RPMI7951 (cell line): Measurements from ENCODE around the gene PRPF6. TPM values are rescaled to one million over a fixed set of nuclear protein-coding genes. Genes with fewer than 3 reads are reported as not detected.

Experiments used
- DNase-seq: peaks from one replicate; pipeline ENCODE4 v3.0.0-alpha.2; 2012; ENCODE audit warnings: low read depth
- total RNA-seq: library from RNA; depleted of rRNA; stranded (reverse); fragments of >200 nt; shearing (Covaris generic); gene quantifications from 2 replicates; pipeline ENCODE4 v1.2.3, GENCODE V29; 2014; rRNA removed

PRPF6 gene
- total RNA-seq, 1 experiment from 2014 or later, result 68.4 TPM

DNA sequence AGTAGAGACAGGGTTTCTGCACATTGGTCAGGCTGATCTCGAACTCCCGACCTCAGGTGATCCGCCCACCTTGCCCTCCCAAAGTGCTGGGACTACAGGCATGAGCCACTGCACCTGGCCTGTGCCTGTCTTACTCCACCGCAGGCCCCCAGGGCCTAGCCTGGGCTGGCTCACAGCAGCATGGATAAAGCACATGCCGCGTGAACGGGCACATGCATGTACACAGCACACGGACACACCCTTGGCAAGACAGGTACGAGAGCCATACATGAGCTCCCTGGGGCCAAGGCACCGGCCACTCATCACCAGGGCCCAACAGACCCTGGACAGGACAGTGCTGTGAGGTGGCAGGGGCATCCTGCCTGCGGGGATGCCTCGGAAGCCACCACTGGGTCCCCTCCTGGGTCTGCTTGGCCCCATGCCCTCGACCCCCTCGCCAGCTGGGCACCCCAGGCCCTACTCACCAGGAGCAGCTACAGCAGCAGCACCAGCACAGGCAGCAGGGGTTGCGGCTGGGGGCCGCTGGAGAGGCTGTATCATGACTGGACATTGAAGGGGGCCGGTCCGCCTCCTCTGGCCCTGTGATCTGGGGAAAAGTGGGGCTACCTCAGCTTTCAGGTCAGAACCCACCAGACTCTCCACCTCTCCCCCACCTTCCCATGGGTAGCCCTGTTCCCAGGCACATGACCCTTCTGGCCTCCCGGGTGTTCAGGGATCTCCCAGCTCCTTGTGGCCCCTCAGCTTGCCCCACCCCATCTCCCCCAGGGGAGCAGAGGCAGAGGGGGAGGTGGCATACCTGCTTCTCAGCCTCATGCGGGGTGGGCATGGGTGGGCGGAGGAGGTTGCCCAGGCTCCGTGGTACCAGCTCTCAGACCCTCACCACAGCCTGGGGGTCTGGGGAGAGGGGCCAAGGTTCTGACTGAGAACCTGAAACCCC lies 95.4 kb downstream of the PRPF6 start:
- DNase-seq, result no peak

DNA sequence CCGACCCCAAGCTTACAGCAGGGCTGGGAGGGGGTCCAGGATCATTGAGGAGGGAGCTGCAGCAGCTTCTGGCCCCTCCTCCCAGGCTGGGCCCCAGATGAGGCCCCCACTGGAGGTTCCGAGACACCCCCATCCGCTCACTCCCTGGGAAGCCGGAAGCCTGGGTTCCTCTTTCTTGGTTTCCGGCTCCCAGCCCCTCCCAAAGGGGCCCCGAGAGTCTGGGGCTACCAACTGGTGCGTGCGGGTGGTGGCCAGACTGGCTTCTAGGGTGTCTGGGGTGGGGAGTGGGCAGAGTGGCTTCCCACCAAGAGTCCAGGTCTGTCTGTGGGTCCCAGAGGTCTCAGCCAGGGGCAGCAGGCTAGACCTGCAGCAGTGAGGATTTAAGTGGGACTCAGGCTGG lies 96.2 kb downstream of the PRPF6 start:
- no peak for DNase-seq

DNA sequence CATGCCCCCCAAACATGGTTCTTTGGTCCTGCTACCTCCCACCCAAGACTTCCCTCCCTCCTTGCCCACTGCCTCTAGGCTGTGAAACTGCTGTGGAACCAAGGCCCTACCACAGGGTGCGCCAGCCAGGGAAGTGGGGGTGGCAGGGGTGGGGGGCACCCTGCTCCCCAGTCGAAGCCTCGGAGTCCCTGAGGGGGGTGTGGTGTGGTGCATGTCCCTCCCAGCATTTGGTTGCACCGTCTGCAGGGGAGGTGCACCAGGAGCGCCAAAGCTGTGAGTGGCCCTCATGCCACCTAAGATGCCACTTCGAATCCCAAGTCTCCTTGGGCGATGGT lies 96.6 kb downstream of the PRPF6 start:
- DNase-seq, result no peak

DNA sequence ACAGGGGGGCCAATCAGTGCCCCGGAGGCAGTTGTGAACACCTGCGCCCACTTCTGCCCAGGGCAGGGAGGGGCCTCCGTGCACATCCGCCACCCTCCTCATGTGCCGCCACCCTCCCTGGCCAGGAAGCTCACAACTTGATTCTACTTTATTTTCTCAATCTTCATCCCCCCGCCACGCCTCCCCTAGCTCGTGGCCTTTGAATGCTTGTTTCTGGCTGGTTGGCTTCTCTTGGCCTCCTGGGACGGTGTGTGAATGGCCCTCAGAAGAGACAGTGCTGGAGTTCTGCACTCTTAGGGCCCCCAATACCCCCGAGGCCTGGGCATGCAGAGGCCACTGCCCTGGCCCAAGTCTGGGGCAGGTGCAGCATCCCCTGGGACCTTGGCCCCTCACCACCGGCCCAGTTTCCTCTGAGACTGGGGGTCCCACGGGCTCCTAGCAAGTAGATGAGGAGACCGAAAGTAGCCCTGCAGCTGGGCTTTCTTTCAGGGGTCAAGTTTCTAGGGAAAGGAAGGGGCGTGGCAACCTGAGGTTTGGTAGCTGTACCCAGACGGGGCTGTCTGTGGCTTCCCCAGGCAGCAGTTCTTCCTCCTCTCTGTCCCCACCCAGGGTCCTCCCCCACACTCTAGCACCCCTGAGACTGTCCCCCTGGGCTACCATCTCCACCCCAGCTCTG lies 97.1 kb downstream of the PRPF6 start:
- DNase-seq, result no peak

DNA sequence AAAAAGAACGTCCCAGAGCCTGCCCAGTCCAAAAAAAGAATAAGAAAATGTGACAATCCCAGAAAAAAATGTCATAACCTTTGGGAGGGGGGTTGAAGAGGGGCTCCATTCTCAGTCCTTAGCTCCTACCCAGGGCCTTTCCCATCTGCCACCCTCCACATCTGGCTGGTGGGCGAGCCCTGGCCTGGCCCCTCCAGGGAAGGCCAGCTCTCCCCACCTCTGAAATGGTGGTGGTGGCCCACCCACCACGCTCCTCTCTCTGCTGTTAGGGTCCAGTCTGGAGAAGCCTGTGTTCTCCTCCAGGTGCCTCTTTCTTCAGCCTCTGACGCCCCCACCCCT lies 98.0 kb downstream of the PRPF6 start:
- DNase-seq, result no peak

DNA sequence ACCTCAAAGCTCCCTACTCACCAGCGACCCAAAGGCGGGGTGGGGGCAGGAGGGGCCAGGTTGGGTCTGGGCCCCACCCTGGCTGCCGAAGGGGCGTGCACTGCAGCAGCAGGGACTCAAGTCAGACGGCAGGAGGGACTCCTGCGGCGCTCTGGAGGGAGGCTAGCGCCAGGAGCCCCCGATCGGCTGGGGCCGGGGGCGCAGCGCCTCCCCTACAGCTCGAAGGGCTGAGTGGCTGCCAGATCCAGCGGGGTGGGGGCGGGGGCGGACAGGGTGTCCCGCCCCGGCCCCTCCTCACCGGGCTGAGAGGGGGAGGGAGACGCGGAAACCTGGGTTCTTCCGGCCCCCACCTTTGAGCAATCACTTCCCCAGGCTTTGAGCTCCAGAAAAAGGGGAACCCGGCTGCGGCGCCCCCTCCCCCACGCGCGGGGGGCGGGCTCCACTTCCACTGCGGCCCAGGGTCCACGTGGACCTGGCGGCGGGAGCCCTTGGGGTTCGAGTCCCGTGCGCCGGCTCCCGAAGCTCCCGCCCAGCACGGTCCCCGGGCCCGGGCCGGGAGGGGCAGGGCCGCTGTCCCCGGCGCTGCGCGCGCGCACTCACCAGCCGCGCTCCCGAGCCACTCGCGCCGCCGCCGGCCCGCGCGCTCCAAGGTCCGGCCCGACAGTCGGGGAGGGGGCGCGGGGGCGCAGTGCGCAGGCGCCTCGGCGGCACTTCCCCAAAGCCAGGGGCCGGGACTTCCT lies 98.5 kb downstream of the PRPF6 start, which contains the start of gene RGS19:
Gene RGS19, minus strand, starts transcription at position 246 of the 740 bp plus-strand sequence. CDS start 2,632 bp downstream, outside the sequence.
- peak; percentile 74 for DNase-seq

DNA sequence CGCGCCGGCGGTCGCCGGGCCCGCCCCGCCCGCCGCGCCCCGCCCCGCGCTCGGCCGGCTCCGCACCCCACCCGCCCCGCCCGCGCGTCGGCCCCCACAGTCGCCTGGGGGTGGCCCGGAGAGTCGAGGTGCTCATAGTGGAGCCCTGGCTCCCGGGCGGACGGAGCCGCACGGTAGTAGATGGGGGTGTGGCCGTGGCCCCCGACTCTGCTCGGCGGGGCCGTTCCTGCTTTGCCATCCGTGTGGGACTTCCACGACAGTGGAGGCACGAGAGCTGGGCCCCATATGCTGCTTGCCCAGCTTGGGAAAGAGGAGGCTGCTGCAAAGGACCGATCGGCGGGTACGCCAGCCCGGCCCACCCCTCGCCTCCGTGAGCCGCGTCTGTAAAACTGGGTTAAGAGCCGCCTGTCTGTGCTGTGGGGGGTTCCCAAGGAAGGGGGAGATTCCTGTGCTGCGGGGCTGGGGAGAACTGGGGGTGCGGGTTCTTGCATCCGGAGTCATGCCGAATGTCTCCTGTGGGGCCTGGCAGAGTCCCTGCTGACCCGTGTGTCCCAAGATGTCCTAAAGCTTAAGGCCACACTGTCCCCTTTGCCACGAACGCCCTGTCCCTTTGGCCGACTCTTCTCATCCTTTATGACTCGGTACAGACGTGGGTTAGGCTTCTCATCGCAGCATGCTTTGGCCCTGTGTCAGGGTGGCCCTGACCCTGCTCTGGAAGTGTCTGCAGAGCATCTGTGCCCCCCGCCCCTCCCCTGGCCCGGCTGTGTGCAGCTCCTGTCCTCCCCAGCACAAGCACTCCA lies 99.3 kb downstream of the PRPF6 start, which contains the start of gene OPRL1:
Gene OPRL1, plus strand, starts transcription at position 70 of the 800 bp plus-strand sequence. CDS start 12,639 bp downstream, outside the sequence.
- no peak for DNase-seq

DNA sequence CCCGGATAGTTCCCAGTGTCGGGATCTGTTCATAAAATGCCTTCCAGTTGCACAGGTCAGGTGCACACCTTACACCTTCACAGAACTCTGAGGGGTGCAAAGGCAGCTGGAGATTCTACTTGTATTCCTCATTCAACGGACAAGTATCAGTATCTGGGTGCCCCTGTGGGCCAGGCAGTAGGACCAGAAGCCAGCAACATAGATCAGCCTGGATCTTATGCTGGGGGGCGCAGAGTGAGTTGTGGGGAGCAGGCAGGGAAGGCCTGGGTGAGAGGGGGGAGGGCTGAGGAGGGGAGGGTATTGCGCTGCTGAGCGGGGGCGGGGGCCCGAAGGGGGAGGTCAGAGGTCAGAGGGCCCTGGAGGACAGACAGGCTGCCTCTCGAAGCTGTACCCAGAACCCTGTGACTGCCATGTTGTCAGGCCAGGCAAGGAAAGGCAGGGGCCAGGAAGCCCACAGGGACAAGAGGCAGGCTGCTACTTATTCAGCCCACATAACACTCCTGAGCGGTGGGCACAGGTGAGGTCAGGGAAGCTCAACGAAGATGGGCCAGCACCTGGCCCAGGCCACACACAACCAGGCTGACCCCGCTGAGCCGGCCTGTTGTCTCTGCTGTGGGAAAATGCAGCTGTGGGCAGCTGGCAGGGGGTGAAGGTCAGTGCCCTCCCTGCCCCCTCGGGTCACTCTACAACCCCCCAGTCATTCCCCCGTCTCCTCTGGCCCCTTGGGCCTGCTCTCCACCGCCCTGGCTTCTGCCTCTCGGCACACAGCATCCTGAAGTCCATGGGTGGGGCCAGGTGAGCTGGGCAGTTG lies 100.1 kb downstream of the PRPF6 start:
- no peak for DNase-seq

DNA sequence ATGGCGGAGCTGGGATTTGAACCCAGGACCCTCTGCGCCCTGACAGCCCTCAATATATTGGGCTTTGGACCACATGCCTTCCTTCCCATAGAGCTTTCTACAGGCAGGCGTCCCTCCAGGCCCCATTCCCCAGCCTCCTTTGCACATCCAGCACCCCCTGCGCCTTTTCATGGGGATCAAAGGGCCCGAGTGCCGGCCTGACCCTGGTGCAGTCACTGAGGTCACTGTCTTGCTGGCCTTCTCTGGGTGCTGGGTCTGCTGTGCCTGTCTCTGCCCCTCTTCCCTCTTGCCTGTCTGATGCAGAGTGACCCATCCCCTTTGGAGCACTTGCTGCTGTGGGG lies 100.7 kb downstream of the PRPF6 start:
- DNase-seq, result no peak

DNA sequence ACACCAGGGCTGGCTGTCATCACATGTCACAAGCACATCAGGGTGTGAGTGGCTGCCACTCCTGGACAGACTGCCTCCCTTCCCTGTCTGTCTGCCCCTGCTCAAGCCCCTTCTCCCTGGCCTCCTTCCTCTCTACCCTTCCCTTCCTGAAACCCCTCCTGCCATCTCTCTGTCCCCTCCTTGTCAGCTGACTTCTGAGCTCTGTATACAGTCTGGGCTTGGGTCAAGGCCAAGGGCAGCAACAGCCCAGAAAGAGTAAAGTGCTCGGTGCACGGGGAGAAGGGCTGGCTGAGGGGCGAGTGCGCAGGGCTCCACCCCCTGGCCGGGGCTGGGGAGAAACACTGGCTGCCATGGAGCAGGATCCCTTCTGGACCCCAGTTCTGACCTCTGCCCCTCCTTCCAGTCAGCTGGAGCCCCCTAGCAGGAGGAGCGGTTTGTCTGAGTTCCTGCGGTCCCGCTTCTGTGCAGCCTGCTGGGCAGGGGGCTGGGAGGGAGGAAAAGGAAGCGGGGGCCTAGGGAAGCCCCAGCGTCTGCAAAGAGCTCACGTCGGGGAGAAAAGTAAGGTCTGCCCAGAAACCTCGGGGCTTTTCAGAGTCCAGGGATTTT lies 101.3 kb downstream of the PRPF6 start:
- DNase-seq, result no peak

Other genes starting within 250 kb of the PRPF6 start
- gene LIME1, start 244.5 kb upstream of the PRPF6 start, total RNA-seq, result 0.72 and 4.4 TPM in 2 replicates
- gene SLC2A4RG, start 241.4 kb upstream of the PRPF6 start, total RNA-seq, result 29.3 and 46.9 TPM in 2 replicates
- 3.4 and 5.8 TPM in 2 replicates for gene ZBTB46, start 149.9 kb upstream of the PRPF6 start, total RNA-seq
- not detected in 2 replicates for gene ABHD16B, start 119.6 kb upstream of the PRPF6 start, total RNA-seq
- 137 and 140 TPM in 2 replicates for gene TPD52L2, start 115.9 kb upstream of the PRPF6 start, total RNA-seq
- gene DNAJC5, start 86.0 kb upstream of the PRPF6 start, total RNA-seq, result 29.3 and 37.1 TPM in 2 replicates
- 23.1 and 24.4 TPM in 2 replicates for gene UCKL1, start 24.7 kb upstream of the PRPF6 start, total RNA-seq
- 2.8 and 4.0 TPM in 2 replicates for gene ZNF512B, start 11.2 kb upstream of the PRPF6 start, total RNA-seq
- 1.6 and 1.9 TPM in 2 replicates for gene SAMD10, start 1.5 kb upstream of the PRPF6 start, total RNA-seq
- gene C20orf204, start 55.0 kb downstream of the PRPF6 start, total RNA-seq, result 0.36 and 1.7 TPM in 2 replicates
- gene SOX18, start 68.5 kb downstream of the PRPF6 start, total RNA-seq, result 0.12 and 0.20 TPM in 2 replicates
- 28.2 and 34.2 TPM in 2 replicates for gene TCEA2, start 82.1 kb downstream of the PRPF6 start, total RNA-seq
- gene RGS19, start 98.4 kb downstream of the PRPF6 start, total RNA-seq, result 18.9 and 22.0 TPM in 2 replicates
- gene OPRL1, start 99.0 kb downstream of the PRPF6 start, total RNA-seq, result 0.29 and 0.84 TPM in 2 replicates
- gene LKAAEAR1, start 103.3 kb downstream of the PRPF6 start, total RNA-seq, result 0.39 and 0.48 TPM in 2 replicates
- not detected in 2 replicates for gene NPBWR2, start 126.4 kb downstream of the PRPF6 start, total RNA-seq
- gene MYT1, start 183.3 kb downstream of the PRPF6 start, total RNA-seq, result not detected in 2 replicates